Measurements from ENCODE around the gene C19orf12. TPM values are rescaled to one million over a fixed set of nuclear protein-coding genes. Genes with fewer than 3 reads are reported as not detected.

C19orf12 gene
- total RNA-seq, 1 experiment from 2014 or later = 15.5 TPM

GRCh38 chr19:29724102-29724641, 9.1 kb upstream of the C19orf12 start (continued):
- no peak for TF ChIP-seq STAT6 (CRISPR knock-in tag; conservative IDR thresholded peaks at IDR 0.05; ENCODE audit: low read depth)
- TF ChIP-seq ETV6 (CRISPR knock-in tag; IDR thresholded peaks at IDR 0.05) = peak; percentile 67; the same call in 1 of the 2 replicates
- no peak for TF ChIP-seq CDX4 (CRISPR knock-in tag; IDR thresholded peaks at IDR 0.05; ENCODE audit: borderline replicate concordance)
- TF ChIP-seq USF2 (CRISPR knock-in tag; IDR thresholded peaks at IDR 0.05) = peak; percentile 45; the same call in 1 of the 2 replicates
- no peak for TF ChIP-seq ZSCAN18 (CRISPR knock-in tag; IDR thresholded peaks at IDR 0.05)
- no peak for TF ChIP-seq AFF4 (CRISPR knock-in tag; IDR thresholded peaks at IDR 0.05; ENCODE audit: borderline replicate concordance)
- no peak for TF ChIP-seq NR1H2 (CRISPR knock-in tag; IDR thresholded peaks at IDR 0.05)
- TF ChIP-seq SOX15 (CRISPR knock-in tag; IDR thresholded peaks at IDR 0.05) = no peak
- TF ChIP-seq MLX (CRISPR knock-in tag; IDR thresholded peaks at IDR 0.05) = no peak
- TF ChIP-seq GRHL2 (CRISPR knock-in tag; IDR thresholded peaks at IDR 0.05; ENCODE audit: insufficient replicate concordance, severe bottlenecking) = no peak
- TF ChIP-seq OVOL2 (CRISPR knock-in tag; IDR thresholded peaks at IDR 0.05; ENCODE audit: borderline replicate concordance) = no peak
- no peak for TF ChIP-seq ZNF425 (CRISPR knock-in tag; conservative IDR thresholded peaks at IDR 0.05)
- no peak for TF ChIP-seq IRF2 (CRISPR knock-in tag; IDR thresholded peaks at IDR 0.05; ENCODE audit: borderline replicate concordance, low read depth)
- no peak for TF ChIP-seq ZNF317 (CRISPR knock-in tag; IDR thresholded peaks at IDR 0.05; ENCODE audit: borderline replicate concordance, low read depth)
- peak; percentile 63; the same call in 1 of the 2 replicates for TF ChIP-seq ZBTB21 (CRISPR knock-in tag; IDR thresholded peaks at IDR 0.05; ENCODE audit: borderline replicate concordance)
- no peak for TF ChIP-seq E2F1 (CRISPR knock-in tag; IDR thresholded peaks at IDR 0.05)
- peak; percentile 47; the same call in 1 of the 2 replicates for TF ChIP-seq MYBL2 (CRISPR knock-in tag; IDR thresholded peaks at IDR 0.05)
- TF ChIP-seq ESRRA (CRISPR knock-in tag; IDR thresholded peaks at IDR 0.05; ENCODE audit: borderline replicate concordance) = no peak
- TF ChIP-seq ZNF138 (CRISPR knock-in tag; conservative IDR thresholded peaks at IDR 0.05) = no peak; the same call in 1 of the 2 replicates
- no peak for TF ChIP-seq ERG (CRISPR knock-in tag; IDR thresholded peaks at IDR 0.05)
